ENCODE results near the gene IQCH. TPM values are rescaled to one million over a fixed set of nuclear protein-coding genes. Genes with fewer than 3 reads are reported as not detected.

The IQCH gene
- total and polyA plus RNA-seq, 9 donors, result 0.54 to 10.0 (median 0.84) TPM

DNA sequence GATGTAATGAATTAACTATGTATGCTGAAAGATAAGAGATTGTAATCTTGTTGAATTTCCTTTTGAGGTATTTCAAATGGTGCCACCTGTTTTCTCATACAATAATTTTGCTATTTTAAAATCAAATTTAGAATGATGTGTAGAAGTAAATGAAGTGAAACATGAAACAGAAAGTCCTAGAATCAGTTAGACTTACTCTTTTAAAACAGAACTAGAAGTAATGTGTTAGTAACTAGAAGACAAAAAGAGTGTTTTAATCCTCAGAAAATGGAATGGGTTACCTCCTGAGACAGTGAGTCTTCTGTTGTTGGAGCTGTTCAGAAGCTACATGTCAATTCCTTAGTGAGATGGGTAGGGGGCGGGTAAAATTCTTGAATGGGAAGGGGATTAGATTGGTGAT, 279.8 kb downstream of the IQCH start:
- no peak overlapping the region for H3K4me3 ChIP-seq
- H3K4me1 ChIP-seq (ENCODE audit: insufficient read depth), result no peaks in the 10 kb centered on the region
- H3K9me3 ChIP-seq, result no peaks in the 10 kb centered on the region
- H3K36me3 ChIP-seq, result no peaks in the 10 kb centered on the region
- no peak overlapping the region for H3K27ac ChIP-seq
- no peak for DNase-seq
- no peaks in the 10 kb centered on the region for H3K27me3 ChIP-seq
- 84 to 96% (median 94%) methylated on average over 1 of the region's 1 CpG for WGBS, 3 donors
- intact Hi-C loops (cut with DNase I), result no loop called here
- no peak for TF ChIP-seq EP300 (IDR thresholded peaks at IDR 0.05)
- TF ChIP-seq POLR2A (IDR thresholded peaks at IDR 0.05), result no peak

DNA sequence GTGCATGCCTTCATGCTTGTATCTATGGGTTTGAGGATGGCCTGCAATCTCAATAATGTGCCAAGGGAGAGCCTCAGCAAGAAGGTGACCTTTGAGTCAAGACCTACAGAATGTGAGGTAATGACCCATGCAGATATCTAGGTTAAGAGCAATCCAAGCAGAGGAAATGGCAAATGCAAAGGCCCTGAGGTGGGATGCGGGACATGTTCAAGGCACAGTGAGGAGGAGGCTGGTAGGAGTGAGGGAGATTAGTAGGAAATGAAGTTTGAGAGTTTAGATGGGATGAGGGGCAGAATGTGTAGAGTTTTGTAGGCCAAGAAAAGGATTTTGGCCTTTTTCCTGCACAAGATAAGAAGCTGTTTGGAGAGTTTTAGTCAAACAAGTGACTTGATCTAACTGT, 283.2 kb downstream of the IQCH start:
- no peak for DNase-seq
- H3K36me3 ChIP-seq, result no peaks in the 10 kb centered on the region
- no peak overlapping the region for H3K4me3 ChIP-seq
- H3K27me3 ChIP-seq, result no peaks in the 10 kb centered on the region
- H3K9me3 ChIP-seq, result no peaks in the 10 kb centered on the region
- 91 to 97% (median 95%) methylated on average over 1 of the region's 1 CpG for WGBS, 3 donors
- no peaks in the 10 kb centered on the region for H3K4me1 ChIP-seq (ENCODE audit: insufficient read depth)
- no peak overlapping the region for H3K27ac ChIP-seq
- intact Hi-C loops (cut with DNase I), result no loop called here
- no peak for TF ChIP-seq EP300 (IDR thresholded peaks at IDR 0.05)
- TF ChIP-seq, protein P1, sequence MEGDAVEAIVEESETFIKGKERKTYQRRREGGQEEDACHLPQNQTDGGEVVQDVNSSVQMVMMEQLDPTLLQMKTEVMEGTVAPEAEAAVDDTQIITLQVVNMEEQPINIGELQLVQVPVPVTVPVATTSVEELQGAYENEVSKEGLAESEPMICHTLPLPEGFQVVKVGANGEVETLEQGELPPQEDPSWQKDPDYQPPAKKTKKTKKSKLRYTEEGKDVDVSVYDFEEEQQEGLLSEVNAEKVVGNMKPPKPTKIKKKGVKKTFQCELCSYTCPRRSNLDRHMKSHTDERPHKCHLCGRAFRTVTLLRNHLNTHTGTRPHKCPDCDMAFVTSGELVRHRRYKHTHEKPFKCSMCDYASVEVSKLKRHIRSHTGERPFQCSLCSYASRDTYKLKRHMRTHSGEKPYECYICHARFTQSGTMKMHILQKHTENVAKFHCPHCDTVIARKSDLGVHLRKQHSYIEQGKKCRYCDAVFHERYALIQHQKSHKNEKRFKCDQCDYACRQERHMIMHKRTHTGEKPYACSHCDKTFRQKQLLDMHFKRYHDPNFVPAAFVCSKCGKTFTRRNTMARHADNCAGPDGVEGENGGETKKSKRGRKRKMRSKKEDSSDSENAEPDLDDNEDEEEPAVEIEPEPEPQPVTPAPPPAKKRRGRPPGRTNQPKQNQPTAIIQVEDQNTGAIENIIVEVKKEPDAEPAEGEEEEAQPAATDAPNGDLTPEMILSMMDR (IDR thresholded peaks at IDR 0.05), result no peak
- TF ChIP-seq POLR2A (IDR thresholded peaks at IDR 0.05), result no peak

DNA sequence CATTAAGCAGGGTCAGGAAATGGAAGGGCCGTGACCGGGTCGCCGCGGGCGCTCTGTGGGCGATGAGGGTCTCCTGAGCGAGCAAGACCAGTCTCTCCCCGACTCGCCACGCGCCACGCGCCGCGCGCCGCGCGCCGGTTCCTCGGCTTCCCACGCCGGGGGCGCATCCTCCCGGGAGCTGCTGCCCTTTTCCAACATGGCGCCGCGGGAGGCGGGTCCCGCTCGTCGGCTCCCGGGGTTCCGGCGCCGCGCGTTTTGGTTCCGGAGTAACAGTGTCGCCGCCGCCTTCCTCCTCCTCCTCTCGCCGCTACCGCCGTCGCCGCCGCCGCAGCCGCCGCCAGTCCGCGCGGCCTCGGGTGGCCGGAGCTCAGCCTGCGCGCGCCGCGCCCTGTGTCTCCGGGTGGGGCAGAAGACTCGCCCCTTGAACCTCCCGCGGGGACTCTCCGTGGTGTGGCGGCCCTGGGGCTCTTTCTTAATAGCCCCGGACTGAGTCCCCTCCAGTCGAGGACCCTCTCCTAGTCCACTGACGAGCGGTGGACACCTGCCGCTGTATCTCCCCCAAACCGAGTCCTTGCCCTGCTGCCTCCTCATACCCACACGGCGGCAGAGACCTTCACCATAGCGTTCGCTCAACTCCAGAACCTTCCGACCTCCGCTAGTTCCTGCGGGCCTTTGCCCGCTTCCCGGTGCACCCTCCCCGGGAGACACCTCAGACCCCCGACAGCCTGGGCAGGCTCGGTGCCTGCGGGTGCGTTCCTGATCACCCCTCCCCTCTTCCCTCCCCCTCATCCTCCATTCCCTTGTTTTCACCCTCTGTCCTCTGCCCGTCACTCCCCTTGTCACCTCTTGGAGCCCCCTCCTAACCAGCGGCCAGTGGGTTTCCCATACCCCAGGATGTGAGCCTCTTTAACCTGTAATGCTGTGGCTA, 288.1 kb downstream of the IQCH start, which contains the start of gene MAP2K5:
Gene MAP2K5, plus strand, starts transcription at position 284 of the 928 bp plus-strand sequence. Its CDS starts 633 bp downstream, at position 917.
- no peaks in the 10 kb centered on the region for H3K27me3 ChIP-seq
- H3K4me1 ChIP-seq (ENCODE audit: insufficient read depth), result peaks cover 2% of the 10 kb centered on the region
- intact Hi-C loops (cut with DNase I), result loop anchor here in 1 of 4 donors (5.0 kb wide), 1 partner anchor 295 kb away; no protein-coding TSS in a partner anchor
- peak; percentile 80 to 89 (median 86) for DNase-seq
- TF ChIP-seq, protein P1 (IDR thresholded peaks at IDR 0.05), result no peak
- TF ChIP-seq EP300 (IDR thresholded peaks at IDR 0.05) (no peak), POLR2A (IDR thresholded peaks at IDR 0.05) (peak; percentile 44)
- peak within 1 kb of the TSS; percentile 94 for H3K4me3 ChIP-seq
- peak within 1 kb of the TSS; percentile 54 to 82 for H3K27ac ChIP-seq
- 0 to 1% (median 1%) methylated on average over 37 to 91 of the region's 91 CpGs for WGBS, 3 donors
- H3K36me3 ChIP-seq, result no peaks in the 10 kb centered on the region
- no peaks in the 10 kb centered on the region for H3K9me3 ChIP-seq

DNA sequence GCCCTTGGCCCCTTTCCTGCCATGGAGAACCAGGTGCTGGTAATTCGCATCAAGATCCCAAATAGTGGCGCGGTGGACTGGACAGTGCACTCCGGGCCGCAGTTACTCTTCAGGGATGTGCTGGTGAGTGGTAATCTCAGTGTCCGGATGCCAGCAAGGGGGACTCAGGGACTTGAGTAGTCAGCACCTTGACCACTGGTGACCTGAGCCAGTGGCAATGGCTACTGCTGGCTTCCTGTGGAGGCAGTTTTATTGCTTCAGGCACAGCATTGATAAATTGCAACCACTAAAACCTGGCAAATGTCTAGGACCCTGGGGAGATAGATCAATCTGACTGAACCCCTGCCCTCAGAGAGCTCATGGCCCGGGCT, 288.7 kb downstream of the IQCH start:
- DNase-seq, result peak in 1 of 5 donors; percentile 41
- H3K4me3 ChIP-seq, result peak overlapping the region; percentile 94
- 10 to 27% (median 15%) methylated on average over 7 of the region's 7 CpGs for WGBS, 3 donors
- H3K9me3 ChIP-seq, result no peaks in the 10 kb centered on the region
- intact Hi-C loops (cut with DNase I), result loop anchor here in 1 of 4 donors (5.0 kb wide), 1 partner anchor 294 kb away; no protein-coding TSS in a partner anchor
- peak overlapping the region in 1 of 2 donors; percentile 82 for H3K27ac ChIP-seq
- H3K36me3 ChIP-seq, result no peaks in the 10 kb centered on the region
- peaks cover 2% of the 10 kb centered on the region for H3K4me1 ChIP-seq (ENCODE audit: insufficient read depth)
- TF ChIP-seq POLR2A (IDR thresholded peaks at IDR 0.05), result no peak
- TF ChIP-seq EP300 (IDR thresholded peaks at IDR 0.05), result no peak
- TF ChIP-seq, protein P1 (IDR thresholded peaks at IDR 0.05), result no peak
- no peaks in the 10 kb centered on the region for H3K27me3 ChIP-seq
